Measurements from ENCODE around the gene PEX14.

DNA sequence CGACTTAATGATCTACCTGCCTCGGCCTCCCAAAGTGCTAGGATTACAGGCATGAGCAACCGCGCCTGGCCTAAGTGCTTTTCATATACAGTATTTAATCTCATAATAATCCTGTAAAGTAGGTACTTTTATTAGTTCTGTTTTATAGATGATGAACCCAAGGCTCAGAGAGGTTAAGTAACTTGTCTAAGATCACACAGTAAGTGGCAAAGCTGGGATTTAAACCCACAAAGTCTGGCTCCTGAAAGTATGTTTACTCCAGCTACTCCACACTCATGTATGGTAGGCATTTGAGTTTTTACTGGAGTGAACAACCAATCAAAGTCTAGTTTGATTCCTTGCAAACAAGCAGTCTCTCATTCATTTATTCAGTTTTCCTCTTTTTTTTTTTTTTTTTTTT is 4.7 kb upstream of the PEX14 start:
- TF ChIP-seq, protein P1, sequence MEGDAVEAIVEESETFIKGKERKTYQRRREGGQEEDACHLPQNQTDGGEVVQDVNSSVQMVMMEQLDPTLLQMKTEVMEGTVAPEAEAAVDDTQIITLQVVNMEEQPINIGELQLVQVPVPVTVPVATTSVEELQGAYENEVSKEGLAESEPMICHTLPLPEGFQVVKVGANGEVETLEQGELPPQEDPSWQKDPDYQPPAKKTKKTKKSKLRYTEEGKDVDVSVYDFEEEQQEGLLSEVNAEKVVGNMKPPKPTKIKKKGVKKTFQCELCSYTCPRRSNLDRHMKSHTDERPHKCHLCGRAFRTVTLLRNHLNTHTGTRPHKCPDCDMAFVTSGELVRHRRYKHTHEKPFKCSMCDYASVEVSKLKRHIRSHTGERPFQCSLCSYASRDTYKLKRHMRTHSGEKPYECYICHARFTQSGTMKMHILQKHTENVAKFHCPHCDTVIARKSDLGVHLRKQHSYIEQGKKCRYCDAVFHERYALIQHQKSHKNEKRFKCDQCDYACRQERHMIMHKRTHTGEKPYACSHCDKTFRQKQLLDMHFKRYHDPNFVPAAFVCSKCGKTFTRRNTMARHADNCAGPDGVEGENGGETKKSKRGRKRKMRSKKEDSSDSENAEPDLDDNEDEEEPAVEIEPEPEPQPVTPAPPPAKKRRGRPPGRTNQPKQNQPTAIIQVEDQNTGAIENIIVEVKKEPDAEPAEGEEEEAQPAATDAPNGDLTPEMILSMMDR (IDR thresholded peaks at IDR 0.05; ENCODE audit: low read depth, low read length) = no peak
- TF ChIP-seq POLR2A (IDR thresholded peaks at IDR 0.05; ENCODE audit: extremely low read depth, insufficient read length) (no peak), MYC (IDR thresholded peaks at IDR 0.05; ENCODE audit: low read depth, low read length) (no peak)
- TF ChIP-seq, protein P2, sequence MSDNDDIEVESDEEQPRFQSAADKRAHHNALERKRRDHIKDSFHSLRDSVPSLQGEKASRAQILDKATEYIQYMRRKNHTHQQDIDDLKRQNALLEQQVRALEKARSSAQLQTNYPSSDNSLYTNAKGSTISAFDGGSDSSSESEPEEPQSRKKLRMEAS (IDR thresholded peaks at IDR 0.05; ENCODE audit: low read depth, low read length) = no peak
